Measurements from ENCODE around the gene FERD3L. TPM values are rescaled to one million over a fixed set of nuclear protein-coding genes. Genes with fewer than 3 reads are reported as not detected.
A peak's percentile ranks its signal among the peaks of the same experiment; 100 is the strongest.

Gene FERD3L
- total and polyA plus RNA-seq, 2 donors (not counting 1 experiment from before 2014, with no cell fraction given), result not detected

- peak; percentile 30 for TF ChIP-seq EZH2 (IDR thresholded peaks at IDR 0.05; ENCODE audit: low read length, missing control alignments)
- no peak for TF ChIP-seq CTCF (conservative IDR thresholded peaks at IDR 0.05 in 1 of 2, IDR thresholded peaks at IDR 0.05 in 1 of 2; ENCODE audit: low read depth in 1 of 2, low read length in 2 of 2)
- Histone ChIP-seq H3K4me2 (ENCODE audit: extremely low read depth, insufficient read depth, low read length) (peak overlapping the region; percentile 83), H2AFZ (ENCODE audit: low read length) (peak overlapping the region; percentile 91)
Measured at GRCh38 chr7:19116121-19117090, 28.8 kb downstream of the FERD3L start.

GRCh38 chr7:19114551-19114855 lies 30.7 kb downstream of the FERD3L start:
- Histone ChIP-seq H4K20me1 (ENCODE audit: control insufficient read depth, extremely low read depth, insufficient read depth, low read length) (no peaks in the 10 kb centered on the region), H3K9ac (ENCODE audit: insufficient read depth, low read length) (no peak overlapping the region), H3K4me3 (replicated peaks in 1 of 4; ENCODE audit: control extremely low read depth in 1 of 4, insufficient read depth in 1 of 4, low read depth in 3 of 4, low read length in 4 of 4) (peak overlapping the region; percentile 6 to 90 (median 76)), H3K79me2 (ENCODE audit: control insufficient read depth, insufficient read depth, low read length) (peaks cover 18% of the 10 kb centered on the region), H3K27me3 (ENCODE audit: control insufficient read depth, insufficient read depth, low read length) (peaks cover 3% of the 10 kb centered on the region), H3K4me1 (ENCODE audit: control insufficient read depth, extremely low read depth, insufficient read depth, low read length) (no peaks in the 10 kb centered on the region), H2AFZ (ENCODE audit: low read length) (no peak overlapping the region), H3K36me3 (ENCODE audit: control insufficient read depth, insufficient read depth, low read length) (no peaks in the 10 kb centered on the region), H3K27ac (ENCODE audit: insufficient read depth, low read length) (no peak overlapping the region), H3K9me3 (ENCODE audit: control insufficient read depth, insufficient read depth, low read depth, low read length) (no peaks in the 10 kb centered on the region), H3K4me2 (ENCODE audit: extremely low read depth, insufficient read depth, low read length) (peak overlapping the region; percentile 62)
- TF ChIP-seq CTCF (conservative IDR thresholded peaks at IDR 0.05 in 1 of 2, IDR thresholded peaks at IDR 0.05 in 1 of 2; ENCODE audit: low read depth in 1 of 2, low read length in 2 of 2) (no peak), EZH2 (IDR thresholded peaks at IDR 0.05; ENCODE audit: low read length, missing control alignments) (no peak)
- peak; percentile 38 to 68 for DNase-seq (ENCODE audit: low read depth in 2 of 2)

More at GRCh38 chr7:19116121-19117090, 28.8 kb downstream of the FERD3L start:
- Histone ChIP-seq H3K79me2 (ENCODE audit: control insufficient read depth, insufficient read depth, low read length) (peaks cover 18% of the 10 kb centered on the region), H3K27ac (ENCODE audit: insufficient read depth, low read length) (peak overlapping the region; percentile 71), H3K4me3 (replicated peaks in 1 of 4; ENCODE audit: control extremely low read depth in 1 of 4, insufficient read depth in 1 of 4, low read depth in 3 of 4, low read length in 4 of 4) (peak overlapping the region; percentile 70 to 98 (median 86)), H3K9me3 (ENCODE audit: control insufficient read depth, insufficient read depth, low read depth, low read length) (no peaks in the 10 kb centered on the region), H3K4me1 (ENCODE audit: control insufficient read depth, extremely low read depth, insufficient read depth, low read length) (no peaks in the 10 kb centered on the region), H3K9ac (ENCODE audit: insufficient read depth, low read length) (peak overlapping the region; percentile 64), H3K36me3 (ENCODE audit: control insufficient read depth, insufficient read depth, low read length) (no peaks in the 10 kb centered on the region), H3K27me3 (ENCODE audit: control insufficient read depth, insufficient read depth, low read length) (peaks cover 6% of the 10 kb centered on the region), H4K20me1 (ENCODE audit: control insufficient read depth, extremely low read depth, insufficient read depth, low read length) (no peaks in the 10 kb centered on the region)
- peak; percentile 30 to 58 for DNase-seq (ENCODE audit: low read depth in 2 of 2)

GRCh38 chr7:19113855-19114550 lies 31.2 kb downstream of the FERD3L start:
- Histone ChIP-seq H3K36me3 (ENCODE audit: control insufficient read depth, insufficient read depth, low read length) (no peaks in the 10 kb centered on the region), H4K20me1 (ENCODE audit: control insufficient read depth, extremely low read depth, insufficient read depth, low read length) (no peaks in the 10 kb centered on the region), H3K27me3 (ENCODE audit: control insufficient read depth, insufficient read depth, low read length) (peaks cover 6% of the 10 kb centered on the region), H3K4me1 (ENCODE audit: control insufficient read depth, extremely low read depth, insufficient read depth, low read length) (no peaks in the 10 kb centered on the region), H2AFZ (ENCODE audit: low read length) (no peak overlapping the region), H3K9ac (ENCODE audit: insufficient read depth, low read length) (no peak overlapping the region), H3K9me3 (ENCODE audit: control insufficient read depth, insufficient read depth, low read depth, low read length) (no peaks in the 10 kb centered on the region), H3K4me2 (ENCODE audit: extremely low read depth, insufficient read depth, low read length) (peak overlapping the region; percentile 62), H3K79me2 (ENCODE audit: control insufficient read depth, insufficient read depth, low read length) (peaks cover 18% of the 10 kb centered on the region), H3K4me3 (replicated peaks in 1 of 4; ENCODE audit: control extremely low read depth in 1 of 4, insufficient read depth in 1 of 4, low read depth in 3 of 4, low read length in 4 of 4) (peak overlapping the region; percentile 6 to 90 (median 76)), H3K27ac (ENCODE audit: insufficient read depth, low read length) (no peak overlapping the region)
- DNase-seq (ENCODE audit: low read depth in 2 of 2), result peak; percentile 36 to 61
- TF ChIP-seq CTCF (conservative IDR thresholded peaks at IDR 0.05 in 1 of 2, IDR thresholded peaks at IDR 0.05 in 1 of 2; ENCODE audit: low read depth in 1 of 2, low read length in 2 of 2), result no peak
- TF ChIP-seq EZH2 (IDR thresholded peaks at IDR 0.05; ENCODE audit: low read length, missing control alignments), result no peak

Measured in fibroblast of lung (primary cell).